Measurements from ENCODE around the gene SERINC4.

GRCh38 chr15:43808960-43809678 is 9.1 kb upstream of the SERINC4 start:
- no peak for TF ChIP-seq CTCF (conservative IDR thresholded peaks at IDR 0.05 in 1 of 2, IDR thresholded peaks at IDR 0.05 in 1 of 2; ENCODE audit: extremely low read depth in 1 of 2, insufficient read depth in 1 of 2, low read depth in 1 of 2, low read length in 2 of 2)
- TF ChIP-seq EZH2 (IDR thresholded peaks at IDR 0.05; ENCODE audit: borderline replicate concordance, low read length) = no peak

Data from mammary epithelial cell (primary cell).